CD4-positive, alpha-beta memory T cell (primary cell): ENCODE data around the gene PPM1G. TPM values are rescaled to one million over a fixed set of nuclear protein-coding genes. Genes with fewer than 3 reads are reported as not detected.

Experiments used
- CTCF ChIA-PET: fragments of 350-600 bp; sonication (Branson Sonifier 250); formaldehyde crosslinking; loops from one replicate; lab custom pipeline; 2021; ENCODE audit warnings: inconsistent platforms; ENCODE audit not compliant: partially characterized antibody; lab: Charles Lee
- POLR2A ChIA-PET: fragments of 350-600 bp; sonication (Branson Sonifier 250); formaldehyde crosslinking; loops from one replicate; lab custom pipeline; 2021; ENCODE audit not compliant: partially characterized antibody; lab: Charles Lee
- DNase-seq, 5 donors: peaks; one replicate each; pipeline versions ENCODE4 v3.0.0 to v3.0.0-alpha.2; 2020 to 2022; ENCODE audit warnings: mixed read lengths in 1 of 5
- H3K27ac ChIP-seq: one replicate; pipeline ENCODE4 v1.7.0; 2013; ENCODE audit warnings: low read depth, low read length
- H3K27me3 ChIP-seq: 2 replicates; pipeline ENCODE4 v1.7.0; 2013; ENCODE audit warnings: mild to moderate bottlenecking, low read length, moderate library complexity; ENCODE audit not compliant: insufficient read depth
- H3K36me3 ChIP-seq: 2 replicates; pipeline ENCODE4 v1.7.0; 2013; ENCODE audit warnings: mild to moderate bottlenecking, low read length, moderate library complexity; ENCODE audit not compliant: insufficient read depth
- H3K4me1 ChIP-seq: 2 replicates; pipeline ENCODE4 v1.7.0; 2013; ENCODE audit warnings: mild to moderate bottlenecking, low read length, moderate library complexity; ENCODE audit not compliant: insufficient read depth
- H3K4me3 ChIP-seq, 2 donors: one replicate each; pipeline ENCODE4 v1.7.0; 2013; ENCODE audit warnings: low read length in 2 of 2, mild to moderate bottlenecking in 1 of 2
- H3K9me3 ChIP-seq, 2 donors: one replicate each; pipeline ENCODE4 v1.7.0; 2013; ENCODE audit warnings: low read length in 2 of 2, control low read depth in 1 of 2; ENCODE audit not compliant: control insufficient read depth in 1 of 2
- H3K27ac Mint-ChIP-seq, 7 donors: one replicate each; pipeline ENCODE4 v1.8.0; 2020 to 2021; ENCODE audit warnings: mixed read lengths in 7 of 7, mild to moderate bottlenecking in 6 of 7, inconsistent platforms in 3 of 7, moderate library complexity in 3 of 7
- H3K27me3 Mint-ChIP-seq, 2 donors: one replicate each; pipeline ENCODE4 v1.8.0; 2020 to 2021; ENCODE audit warnings: mixed read lengths in 2 of 2
- H3K36me3 Mint-ChIP-seq, 2 donors: one replicate each; pipeline ENCODE4 v1.8.0; 2020 to 2021; ENCODE audit warnings: mixed read lengths in 2 of 2, inconsistent platforms in 1 of 2, mild to moderate bottlenecking in 1 of 2
- H3K4me1 Mint-ChIP-seq, 4 donors: one replicate each; pipeline ENCODE4 v1.8.0; 2020 to 2021; ENCODE audit warnings: mixed read lengths in 4 of 4, mild to moderate bottlenecking in 1 of 4
- H3K4me3 Mint-ChIP-seq, 8 donors: one replicate each; pipeline ENCODE4 v1.8.0; 2020 to 2021; ENCODE audit warnings: mixed read lengths in 8 of 8, mild to moderate bottlenecking in 7 of 8, moderate library complexity in 6 of 8, inconsistent platforms in 3 of 8
- H3K9me3 Mint-ChIP-seq, 8 donors: one replicate each; pipeline ENCODE4 v1.8.0; 2020 to 2021; ENCODE audit warnings: mixed read lengths in 8 of 8, mild to moderate bottlenecking in 5 of 8, inconsistent platforms in 3 of 8, moderate library complexity in 1 of 8
- intact Hi-C: fragments of 100-400 bp; cut with micrococcal nuclease; formaldehyde crosslinking; loops from one replicate; pipeline ENCODE4 v1.15.1; 2023
- polyA plus RNA-seq, 2 donors: library from polyadenylated mRNA; unstranded; fragments of 300-500 nt; fragmentation: Illumina TruSeq; gene quantifications; one replicate each; pipeline ENCODE4 v1.2.3, GENCODE V29; 2021
- total RNA-seq, 2 experiments: library from RNA; stranded (reverse); gene quantifications; one replicate each; pipeline ENCODE4 v1.2.3, GENCODE V29; 2021

The PPM1G gene
- total and polyA plus RNA-seq, 4 experiments from 2014 or later = 53.8 to 99.4 (median 66.4) TPM

DNA sequence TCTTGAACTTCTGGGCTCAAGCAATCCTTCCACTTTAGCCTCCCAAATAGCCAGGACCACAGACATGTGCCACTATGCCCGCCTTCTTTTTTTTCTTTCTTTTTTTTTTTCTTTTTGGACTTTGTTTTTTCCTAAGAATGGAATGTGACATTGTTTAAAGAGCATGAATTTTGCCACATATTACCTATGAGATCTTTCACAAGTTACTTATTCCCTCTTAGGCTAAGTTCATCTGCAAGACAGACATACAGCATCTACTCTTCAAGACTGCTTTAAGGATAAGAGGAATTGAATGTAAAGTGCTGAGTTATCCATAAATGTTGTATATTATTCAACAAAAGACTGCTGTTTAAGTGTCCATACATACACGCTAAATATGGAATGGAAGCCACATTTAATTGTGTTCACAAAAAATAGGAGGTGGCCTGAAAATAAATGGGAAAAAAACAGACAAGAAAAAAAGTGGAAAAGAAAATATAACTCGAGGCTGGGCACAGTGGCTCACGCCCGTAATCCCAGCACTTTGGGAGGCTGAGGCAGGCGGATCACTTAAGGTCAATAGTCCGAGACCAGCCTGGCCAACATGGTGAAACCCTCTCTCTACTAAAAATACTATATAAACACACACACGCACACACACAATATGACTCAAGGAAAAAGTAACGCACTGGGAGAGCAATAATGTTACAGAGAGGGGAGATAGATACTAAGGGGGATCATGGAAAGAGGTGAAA is 3.2 kb upstream of the PPM1G start:
- no peak overlapping the region for H3K4me3 Mint-ChIP-seq
- ChIA-PET POLR2A (no interaction called here), CTCF (no interaction called here)

DNA sequence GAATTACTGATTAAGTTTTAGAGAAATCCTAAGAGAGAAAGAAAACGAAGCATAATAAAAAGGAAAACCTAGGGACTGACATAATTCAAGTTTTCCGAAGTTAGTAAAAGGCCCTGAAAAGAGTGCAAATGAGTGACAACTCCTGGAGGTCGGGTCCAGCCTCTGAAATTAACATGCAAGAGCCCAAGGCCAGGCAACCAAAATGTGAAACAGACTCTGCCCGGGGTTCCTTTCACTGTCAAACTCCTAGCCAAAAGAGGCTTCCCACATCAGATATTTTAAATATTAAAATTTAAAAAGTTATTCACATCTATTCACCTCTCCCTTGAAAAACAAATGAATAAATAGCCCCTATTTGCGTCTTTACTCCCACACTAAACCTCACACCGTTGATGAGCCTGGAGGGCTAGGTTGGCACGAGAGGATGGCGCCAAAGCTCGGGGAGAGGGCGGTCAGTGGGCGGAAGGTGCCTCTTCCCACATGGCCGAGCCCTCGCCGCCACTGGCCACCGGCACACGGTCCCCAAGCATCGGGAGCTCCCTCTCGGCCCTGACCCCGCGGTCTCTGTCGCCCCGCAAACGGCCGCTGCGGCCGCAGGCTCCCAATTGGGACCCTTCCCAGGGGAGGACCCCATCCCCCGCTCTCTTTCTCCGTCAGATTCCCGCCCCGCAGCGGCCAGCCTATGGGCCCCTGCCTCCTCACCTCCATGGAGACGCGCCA is 630 bp downstream of the PPM1G start:
- H3K36me3 Mint-ChIP-seq = peaks cover 4 to 10% of the 10 kb centered on the region in 2 donors
- H3K27me3 Mint-ChIP-seq = peaks cover 1 to 2% of the 10 kb centered on the region in 2 donors
- H3K4me3 Mint-ChIP-seq = peak overlapping the region; percentile 81 to 91 (median 87)
- no peaks in the 10 kb centered on the region for H3K9me3 ChIP-seq
- H3K4me1 ChIP-seq = peaks cover 36% of the 10 kb centered on the region
- peaks cover 26 to 49% (median 38%) of the 10 kb centered on the region in 4 donors for H3K4me1 Mint-ChIP-seq
- H3K27ac Mint-ChIP-seq = peak overlapping the region; percentile 77 to 94 (median 90)
- POLR2A ChIA-PET = interaction anchor here (1.0 to 5.0 kb wide), 16 partner anchors 8 to 337 kb away, joined by 3 to 82 read pairs (median 8); partner anchors contain the start of genes CCDC121, EIF2B4, GPN1 and GTF3C2
- peak overlapping the region; percentile 85 for H3K27ac ChIP-seq
- no peaks in the 10 kb centered on the region for H3K9me3 Mint-ChIP-seq
- intact Hi-C loops = loop anchor here (1.0 to 10.0 kb wide), 6 partner anchors 20 to 194 kb away; partner anchors contain the start of genes ATRAID, CAD, EIF2B4 and GTF3C2
- CTCF ChIA-PET = interaction anchor here (1.8 to 2.0 kb wide), 2 partner anchors 21 to 39 kb away, joined by 10 to 11 read pairs; partner anchors contain the start of genes EIF2B4 and SNX17
- no peaks in the 10 kb centered on the region for H3K36me3 ChIP-seq
- H3K4me3 ChIP-seq = peak overlapping the region; percentile 61 to 92
- DNase-seq = peak in 1 of 5 donors; percentile 7
- H3K27me3 ChIP-seq = no peaks in the 10 kb centered on the region

More for the DNA sequence above, 3.2 kb upstream of the PPM1G start:
- H3K36me3 ChIP-seq = no peaks in the 10 kb centered on the region
- no peak for DNase-seq
- peaks cover 1 to 2% of the 10 kb centered on the region in 2 donors for H3K27me3 Mint-ChIP-seq
- no peak overlapping the region for H3K27ac ChIP-seq
- peak overlapping the region in 2 of 7 donors; percentile 14 to 62 for H3K27ac Mint-ChIP-seq
- H3K27me3 ChIP-seq = no peaks in the 10 kb centered on the region
- intact Hi-C loops = no loop called here
- no peaks in the 10 kb centered on the region for H3K9me3 ChIP-seq
- no peaks in the 10 kb centered on the region for H3K9me3 Mint-ChIP-seq
- no peak overlapping the region for H3K4me3 ChIP-seq
- peaks cover 14 to 25% (median 18%) of the 10 kb centered on the region in 4 donors for H3K4me1 Mint-ChIP-seq
- H3K36me3 Mint-ChIP-seq = peaks cover 0 to 7% of the 10 kb centered on the region in 2 donors
- peaks cover 18% of the 10 kb centered on the region for H3K4me1 ChIP-seq

DNA sequence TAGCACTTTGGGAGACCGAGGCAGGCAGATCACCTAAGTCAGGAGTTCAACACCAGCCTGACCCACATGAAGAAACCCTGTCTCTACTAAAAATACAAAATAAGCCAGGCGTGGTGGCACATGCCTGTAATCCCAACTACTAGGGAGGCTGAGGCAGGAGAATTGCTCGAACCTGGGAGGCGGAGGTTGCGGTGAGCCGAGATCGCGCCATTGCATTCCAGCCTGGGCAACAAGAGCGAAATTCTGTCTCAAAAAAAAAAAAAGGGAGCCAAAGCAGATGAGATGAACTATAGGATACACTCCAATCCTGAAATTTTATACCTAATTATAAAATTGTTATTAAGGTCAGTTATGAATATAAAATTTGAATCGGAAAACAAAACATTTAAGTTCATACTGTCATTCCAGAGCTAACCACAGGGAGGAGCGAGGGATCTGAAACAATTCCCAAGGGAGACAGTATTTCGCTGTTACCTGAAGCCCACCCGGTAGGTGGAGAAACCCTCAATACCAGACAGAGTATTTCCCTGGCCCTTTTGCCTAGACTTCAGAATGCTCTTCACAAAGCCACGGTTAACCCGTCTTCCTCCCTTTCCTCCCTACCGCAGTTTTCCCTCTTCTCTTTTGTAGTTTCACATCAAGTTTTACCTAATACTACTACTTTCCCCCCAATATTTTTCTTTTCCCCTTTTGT is 1.4 kb downstream of the PPM1G start:
- POLR2A ChIA-PET = interaction anchor here (5.0 kb wide), 1 partner anchor 20 kb away, joined by 82 read pairs; the partner anchor contains the start of gene NRBP1
- CTCF ChIA-PET = interaction anchor here (0.8 kb wide), 1 partner anchor 20 kb away, joined by 3 read pairs; no protein-coding TSS in a partner anchor
- H3K36me3 Mint-ChIP-seq = peaks cover 4 to 13% of the 10 kb centered on the region in 2 donors
- no peak for DNase-seq
- intact Hi-C loops = loop anchor here (10.0 kb wide), 1 partner anchor 193 kb away; the partner anchor contains the start of genes ATRAID, CAD and SLC5A6
- Histone ChIP-seq H3K27me3 (no peaks in the 10 kb centered on the region), H3K4me1 (peaks cover 43% of the 10 kb centered on the region), H3K27ac (peak overlapping the region; percentile 85), H3K4me3 (peak overlapping the region; percentile 37 to 92), H3K9me3 (no peaks in the 10 kb centered on the region), H3K36me3 (no peaks in the 10 kb centered on the region)
- H3K27me3 Mint-ChIP-seq = peaks cover 1 to 2% of the 10 kb centered on the region in 2 donors
- H3K9me3 Mint-ChIP-seq = no peaks in the 10 kb centered on the region
- H3K27ac Mint-ChIP-seq = peak overlapping the region; percentile 77 to 94 (median 89)
- H3K4me1 Mint-ChIP-seq = peaks cover 31 to 53% (median 40%) of the 10 kb centered on the region in 4 donors
- H3K4me3 Mint-ChIP-seq = peak overlapping the region; percentile 81 to 91 (median 87)

- H3K4me3 ChIP-seq = no peak overlapping the region
- no peak for DNase-seq
- no peak overlapping the region for H3K27ac ChIP-seq
- ChIA-PET CTCF (no interaction called here), POLR2A (interaction anchor here (0.9 to 1.5 kb wide), 2 partner anchors 9 to 28 kb away, joined by 3 to 7 read pairs; partner anchors contain the start of genes NRBP1 and PPM1G)
- no peaks in the 10 kb centered on the region for H3K9me3 ChIP-seq
- peaks cover 7 to 18% of the 10 kb centered on the region in 2 donors for H3K36me3 Mint-ChIP-seq
- H3K4me1 ChIP-seq = peaks cover 36% of the 10 kb centered on the region
- no peaks in the 10 kb centered on the region for H3K9me3 Mint-ChIP-seq
- intact Hi-C loops = loop anchor here (10.0 kb wide), 1 partner anchor 186 kb away; the partner anchor contains the start of genes ATRAID, CAD and SLC5A6
- H3K4me1 Mint-ChIP-seq = peaks cover 23 to 49% (median 33%) of the 10 kb centered on the region in 4 donors
- no peaks in the 10 kb centered on the region for H3K27me3 ChIP-seq
- no peaks in the 10 kb centered on the region for H3K27me3 Mint-ChIP-seq
- H3K36me3 ChIP-seq = no peaks in the 10 kb centered on the region
- no peak overlapping the region for H3K4me3 Mint-ChIP-seq
- H3K27ac Mint-ChIP-seq = peak overlapping the region in 4 of 7 donors; percentile 21 to 72 (median 66)
Measured at GRCh38 chr2:27400348-27401135, 8.8 kb downstream of the PPM1G start.

DNA sequence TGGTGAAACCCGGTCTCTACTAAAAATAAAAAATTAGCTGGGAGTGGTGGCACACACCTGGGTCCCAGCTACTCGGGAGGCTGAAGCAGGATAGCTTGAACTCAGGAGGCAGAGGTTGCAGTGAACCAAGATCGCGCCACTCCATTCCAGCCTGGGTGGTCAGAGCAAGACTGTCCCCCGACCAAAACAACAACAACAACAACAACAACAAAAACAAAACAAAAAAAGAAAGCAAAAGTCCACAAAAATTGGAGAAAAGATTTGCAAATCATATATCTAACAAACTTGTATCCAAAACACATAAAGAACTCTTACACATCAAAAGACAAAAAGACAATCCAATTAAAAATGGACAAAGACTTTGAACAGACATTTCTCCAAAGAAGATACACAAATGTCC is 10.4 kb downstream of the PPM1G start:
- Mint-ChIP-seq H3K36me3 (peaks cover 7 to 18% of the 10 kb centered on the region in 2 donors), H3K4me3 (no peak overlapping the region), H3K27ac (peak overlapping the region in 6 of 7 donors; percentile 5 to 62 (median 34)), H3K9me3 (no peaks in the 10 kb centered on the region), H3K27me3 (no peaks in the 10 kb centered on the region), H3K4me1 (peaks cover 23 to 44% (median 31%) of the 10 kb centered on the region in 4 donors)
- POLR2A ChIA-PET = interaction anchor here (1.2 kb wide), 1 partner anchor 10 kb away, joined by 5 read pairs; the partner anchor contains the start of gene PPM1G
- Histone ChIP-seq H3K4me1 (peaks cover 36% of the 10 kb centered on the region), H3K9me3 (no peaks in the 10 kb centered on the region), H3K4me3 (no peak overlapping the region), H3K27me3 (no peaks in the 10 kb centered on the region), H3K27ac (no peak overlapping the region), H3K36me3 (no peaks in the 10 kb centered on the region)
- CTCF ChIA-PET = no interaction called here
- intact Hi-C loops = no loop called here
- DNase-seq = no peak

DNA sequence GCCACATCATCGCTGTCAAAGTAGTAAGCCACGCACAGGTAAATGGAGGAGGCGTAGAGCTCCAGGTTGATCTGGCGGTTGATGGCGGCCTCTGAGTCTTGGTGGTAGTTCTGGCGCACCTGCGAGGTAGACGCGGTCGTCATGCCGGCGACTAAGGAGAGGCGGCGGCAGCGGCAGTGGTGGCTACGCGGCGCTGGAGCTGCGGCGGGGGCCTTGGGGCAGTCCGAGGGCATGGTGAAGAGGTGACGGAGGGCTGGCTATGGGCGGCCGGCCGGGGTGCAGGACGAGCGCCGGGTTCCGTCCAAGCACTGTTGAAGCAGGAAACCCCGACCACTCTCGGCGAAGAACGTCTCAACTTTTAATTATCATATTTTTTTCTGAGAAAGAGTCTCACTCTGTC is 16.2 kb downstream of the PPM1G start:
- POLR2A ChIA-PET = no interaction called here
- Histone ChIP-seq H3K4me1 (peaks cover 40% of the 10 kb centered on the region), H3K4me3 (no peak overlapping the region), H3K27ac (no peak overlapping the region), H3K9me3 (no peaks in the 10 kb centered on the region), H3K36me3 (peaks cover 3% of the 10 kb centered on the region), H3K27me3 (no peaks in the 10 kb centered on the region)
- H3K9me3 Mint-ChIP-seq = no peaks in the 10 kb centered on the region
- H3K27ac Mint-ChIP-seq = peak overlapping the region in 6 of 7 donors; percentile 36 to 95 (median 82)
- DNase-seq = no peak
- peak overlapping the region in 2 of 8 donors; percentile 15 to 27 for H3K4me3 Mint-ChIP-seq
- intact Hi-C loops = no loop called here
- peaks cover 26 to 46% (median 37%) of the 10 kb centered on the region in 4 donors for H3K4me1 Mint-ChIP-seq
- H3K27me3 Mint-ChIP-seq = no peaks in the 10 kb centered on the region
- peaks cover 5 to 24% of the 10 kb centered on the region in 2 donors for H3K36me3 Mint-ChIP-seq
- CTCF ChIA-PET = no interaction called here
